Germinal center (tissue), 1 donor: ENCODE results near the gene MYH9.

ENCODE experiments used
- DNase-seq: peaks from one replicate; pipeline ENCODE4 v3.0.0; 2012; ENCODE audit warnings: mixed read lengths, low spot score

The MYH9 gene

DNA sequence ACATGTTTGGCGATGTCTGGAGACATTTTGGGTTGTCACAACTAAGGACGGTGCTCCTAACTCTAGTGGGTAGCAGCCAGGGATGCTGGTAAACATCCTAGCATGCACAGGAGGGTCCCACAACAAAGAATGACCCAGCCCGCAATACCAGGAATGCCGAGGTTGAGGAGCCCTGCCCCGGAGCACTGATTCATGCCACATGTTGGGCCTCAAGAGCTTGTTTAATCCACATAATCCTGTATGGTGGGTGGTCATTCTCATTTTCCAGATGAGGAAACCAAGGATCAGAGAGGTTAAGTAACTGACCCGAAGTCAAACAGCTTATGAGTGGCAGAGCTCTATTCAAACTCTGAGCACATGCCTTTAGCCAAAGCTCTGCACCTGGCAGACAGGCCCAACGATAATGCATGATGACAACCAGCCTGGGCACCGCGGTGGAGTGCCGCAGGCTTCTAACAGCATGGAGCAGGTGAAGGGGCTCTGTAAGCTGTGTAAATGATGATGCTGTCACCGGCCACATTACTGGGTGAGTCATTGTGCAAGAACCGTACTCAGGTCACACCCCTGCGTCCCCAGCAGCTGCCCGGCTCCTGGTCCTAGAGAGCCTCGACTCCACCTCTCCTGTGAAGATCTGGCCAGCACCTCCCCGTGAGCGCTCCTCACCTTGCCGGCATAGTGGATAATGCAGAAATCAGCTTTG, 76.2 kb downstream of the MYH9 start:
- DNase-seq: no peak

DNA sequence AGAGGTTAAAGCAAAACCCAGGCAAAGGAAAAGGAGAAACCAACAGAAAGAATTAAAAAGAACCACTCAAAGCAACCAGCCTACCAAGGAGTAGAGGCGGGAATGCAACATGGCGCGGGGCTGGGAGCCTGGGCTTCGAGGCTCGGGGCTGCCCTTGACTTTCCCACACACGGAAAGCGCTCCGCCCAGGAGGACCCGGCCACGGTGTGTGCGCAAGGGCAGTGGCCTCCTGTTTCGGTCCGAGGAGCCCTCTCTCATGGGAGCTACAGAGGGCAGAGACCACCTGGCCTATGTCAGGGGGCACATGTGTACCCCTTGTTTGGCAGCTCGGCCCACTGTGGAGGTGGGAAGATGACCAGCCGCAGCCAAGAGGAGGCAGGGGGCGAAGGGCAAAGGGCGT, 78.9 kb downstream of the MYH9 start:
- no peak for DNase-seq

GRCh38 chr22:36306227-36306626, 81.5 kb downstream of the MYH9 start:
- no peak for DNase-seq

DNA sequence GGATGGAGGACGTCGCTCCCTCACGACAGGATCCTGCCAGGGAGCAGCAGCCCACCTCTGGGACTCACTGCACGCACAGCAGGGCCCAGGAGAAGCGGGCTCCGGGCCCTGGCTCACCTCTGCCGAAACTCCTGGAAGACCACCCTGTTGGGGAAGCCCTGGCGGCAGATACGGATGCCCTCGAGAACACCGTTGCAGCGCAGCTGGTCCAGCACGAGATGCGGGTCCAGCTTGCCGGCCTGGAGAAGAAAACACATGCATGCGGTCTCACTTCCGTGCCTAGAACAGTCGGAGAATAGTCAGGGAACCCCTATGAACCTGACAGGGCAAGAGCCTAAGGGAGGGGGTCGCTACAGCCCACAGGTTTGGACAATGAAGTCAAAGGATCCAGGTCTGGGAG, 82.0 kb downstream of the MYH9 start:
- DNase-seq: no peak

- no peak for DNase-seq
Observed at GRCh38 chr22:36304429-36304828, 83.3 kb downstream of the MYH9 start.

DNA sequence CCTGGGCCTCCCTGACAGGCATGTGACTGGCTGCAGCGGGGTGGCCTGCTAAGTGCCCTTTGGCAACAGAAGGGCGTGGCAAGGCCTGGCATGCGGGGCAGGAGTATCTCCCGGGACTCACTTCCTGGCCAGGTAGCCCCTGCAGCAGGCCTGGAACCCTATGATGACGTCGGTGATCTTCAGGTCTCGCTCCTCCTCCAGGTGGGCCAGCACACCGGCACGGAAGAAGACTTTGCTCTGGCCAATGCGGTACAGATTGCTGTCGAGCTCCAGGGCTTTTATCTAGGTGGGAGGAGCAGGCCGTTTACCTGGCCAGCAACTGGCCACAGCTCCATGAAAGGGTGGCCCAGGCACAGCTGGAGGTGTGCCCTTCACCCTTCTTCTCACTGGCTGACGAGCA, 83.9 kb downstream of the MYH9 start:
- DNase-seq: no peak

DNA sequence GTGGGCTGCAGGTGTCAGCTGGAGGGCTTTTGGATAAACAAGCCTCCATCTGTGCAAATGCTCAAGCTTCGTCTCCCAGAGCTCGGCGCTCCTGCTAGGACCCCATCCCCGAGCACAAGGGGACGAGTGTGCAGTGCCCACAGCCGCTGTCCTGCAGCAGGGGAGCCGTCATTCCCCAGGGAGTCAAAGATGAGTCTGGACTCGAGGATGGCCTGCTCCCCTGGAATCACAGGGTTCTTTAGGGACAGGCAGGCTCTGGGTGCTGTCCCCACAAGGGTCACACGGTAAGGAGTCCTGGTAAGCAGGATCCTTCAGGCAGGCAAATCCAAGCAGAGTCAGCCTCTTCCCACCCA, 84.7 kb downstream of the MYH9 start:
- DNase-seq: no peak

DNA sequence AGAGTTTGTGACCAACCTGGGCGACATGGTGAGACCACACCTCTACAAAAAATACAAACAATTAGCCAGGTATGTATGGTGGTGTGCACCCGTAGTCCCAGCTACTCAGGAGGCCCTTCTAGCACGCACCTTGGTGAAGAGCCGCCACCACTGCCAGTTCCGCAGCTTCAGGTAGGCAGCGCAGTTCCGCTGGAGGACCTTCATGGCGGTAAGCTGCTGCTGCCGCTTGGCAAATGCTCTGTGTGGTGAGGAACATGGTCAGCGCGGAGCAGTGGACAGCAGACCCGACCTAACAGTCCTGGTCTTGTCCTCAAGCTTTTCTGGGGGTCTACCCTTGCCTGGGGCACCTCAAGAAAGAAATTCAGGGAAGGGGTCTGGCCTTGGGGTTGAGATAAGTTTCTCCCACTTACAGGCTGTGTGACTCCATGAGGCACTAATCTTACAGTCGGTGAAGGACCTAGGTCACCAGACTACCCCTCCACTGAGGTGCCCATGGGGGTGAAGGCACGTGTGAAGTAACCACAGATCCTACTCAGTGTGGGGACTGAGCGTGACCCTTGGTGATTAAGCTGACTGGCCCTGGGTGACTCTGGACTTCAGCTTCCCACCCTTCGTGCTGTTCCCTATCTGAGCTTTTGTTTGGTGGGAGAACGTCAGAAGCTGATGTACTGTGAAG, 85.2 kb downstream of the MYH9 start:
- DNase-seq: no peak

- DNase-seq: no peak
Observed at GRCh38 chr22:36301851-36302250, 85.9 kb downstream of the MYH9 start.

- peak; percentile 79 for DNase-seq
Observed at GRCh38 chr22:36301384-36301828, 86.4 kb downstream of the MYH9 start.

DNA sequence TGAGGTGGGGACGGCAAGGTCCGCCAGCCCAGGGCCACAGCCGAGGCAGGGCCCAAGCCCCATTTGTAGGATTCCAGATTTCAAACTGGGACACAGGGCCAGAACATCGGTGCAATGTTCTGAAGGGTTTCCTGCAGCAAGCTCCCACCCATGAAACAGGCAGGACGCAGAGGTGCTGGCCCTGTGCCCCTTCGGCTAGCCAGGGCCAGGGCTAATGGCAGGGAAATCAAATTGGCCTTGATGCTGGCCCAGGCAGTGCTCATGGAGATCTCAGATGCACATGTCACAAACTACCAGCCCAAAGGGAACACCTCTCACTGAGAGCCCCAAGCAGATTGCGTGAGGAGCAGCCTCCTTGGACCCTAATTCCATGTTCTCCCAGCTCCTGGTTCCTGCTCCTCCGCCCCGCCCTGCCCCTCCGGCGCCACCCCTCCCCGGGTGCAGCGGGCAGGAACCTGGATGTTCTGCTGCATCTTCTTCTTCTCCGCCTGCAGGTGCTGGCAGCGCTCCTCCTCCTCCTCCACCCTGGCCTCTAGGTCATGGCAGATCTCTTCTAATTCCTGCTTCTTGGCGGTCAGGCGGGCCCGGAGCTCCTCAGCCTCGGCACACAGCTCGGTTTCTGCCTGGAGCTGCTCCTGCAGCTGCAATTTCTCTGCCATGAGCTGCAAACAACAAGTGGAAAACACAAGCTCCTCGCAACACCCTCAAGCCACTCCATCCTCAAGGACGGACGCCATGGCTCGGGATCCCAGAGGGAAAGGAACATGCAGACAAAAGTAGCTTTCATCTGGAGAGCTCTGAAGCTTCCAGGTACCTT, 87.2 kb downstream of the MYH9 start:
- DNase-seq: no peak

GRCh38 chr22:36299911-36300310, 87.9 kb downstream of the MYH9 start:
- DNase-seq: no peak

DNA sequence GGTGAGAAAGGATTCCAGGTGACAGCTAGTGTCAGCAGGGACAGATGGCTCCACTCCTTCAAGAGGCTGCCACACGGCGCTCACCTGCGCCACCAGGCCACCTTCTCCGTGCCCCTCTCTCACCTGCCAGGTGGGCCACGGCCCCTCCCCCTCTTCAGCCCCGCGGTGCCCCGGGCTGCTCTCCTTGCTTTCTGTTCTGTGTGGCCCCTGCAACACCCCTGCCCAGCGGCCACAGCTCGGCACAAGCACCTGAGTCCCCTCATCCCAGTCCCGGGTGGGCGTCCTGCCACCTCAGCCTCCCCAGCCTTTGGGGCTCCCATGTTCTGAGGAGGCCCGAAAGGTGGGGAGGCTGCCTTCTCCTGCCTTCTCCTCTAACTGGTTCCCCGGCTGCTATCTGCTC, 88.5 kb downstream of the MYH9 start:
- DNase-seq: no peak

DNA sequence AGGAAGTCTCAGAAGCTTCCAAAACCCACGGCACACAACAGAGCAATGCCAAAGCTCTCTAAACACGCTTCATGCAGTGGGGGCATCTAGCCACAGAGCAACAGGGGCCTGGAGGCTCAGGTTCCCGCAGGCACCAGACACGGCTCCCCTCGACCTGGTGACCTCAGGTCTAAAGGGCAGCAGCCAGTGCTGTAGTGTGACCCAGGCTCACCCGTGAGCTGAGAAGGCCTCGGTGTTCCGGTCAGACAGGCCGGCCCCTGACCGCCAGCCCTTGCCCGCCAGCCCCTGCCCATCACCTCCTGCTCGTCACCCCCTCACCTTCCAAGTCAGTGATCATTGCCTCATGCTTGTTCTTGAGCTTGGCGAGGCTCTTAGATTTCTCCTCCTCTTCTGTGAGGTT, 89.2 kb downstream of the MYH9 start:
- no peak for DNase-seq

GRCh38 chr22:36298118-36298517, 89.6 kb downstream of the MYH9 start:
- DNase-seq: no peak

- DNase-seq: no peak
Observed at GRCh38 chr22:36297568-36297967, 90.2 kb downstream of the MYH9 start.

GRCh38 chr22:36296690-36297089, 91.1 kb downstream of the MYH9 start:
- no peak for DNase-seq

- no peak for DNase-seq
Observed at GRCh38 chr22:36295247-36295646, 92.5 kb downstream of the MYH9 start.

GRCh38 chr22:36294801-36295200, 93.0 kb downstream of the MYH9 start:
- DNase-seq: no peak

DNA sequence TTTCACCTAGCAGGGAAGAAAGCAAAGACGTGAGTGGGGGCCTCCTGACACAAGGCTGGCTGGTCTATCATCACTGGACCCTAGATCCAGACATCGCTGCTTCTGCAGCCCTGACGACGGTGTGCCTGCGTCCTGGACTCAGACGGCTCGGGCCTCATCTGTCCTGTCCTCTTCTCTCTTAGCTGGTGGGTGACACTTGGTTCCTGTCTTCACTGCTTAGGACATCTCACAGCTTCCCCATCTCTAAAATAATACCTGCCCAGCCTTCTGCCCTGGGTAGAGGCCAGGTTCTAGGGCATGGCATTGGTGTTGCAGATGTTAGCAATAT, 93.5 kb downstream of the MYH9 start:
- no peak for DNase-seq

GRCh38 chr22:36293606-36294292, 94.0 kb downstream of the MYH9 start:
- no peak for DNase-seq

DNA sequence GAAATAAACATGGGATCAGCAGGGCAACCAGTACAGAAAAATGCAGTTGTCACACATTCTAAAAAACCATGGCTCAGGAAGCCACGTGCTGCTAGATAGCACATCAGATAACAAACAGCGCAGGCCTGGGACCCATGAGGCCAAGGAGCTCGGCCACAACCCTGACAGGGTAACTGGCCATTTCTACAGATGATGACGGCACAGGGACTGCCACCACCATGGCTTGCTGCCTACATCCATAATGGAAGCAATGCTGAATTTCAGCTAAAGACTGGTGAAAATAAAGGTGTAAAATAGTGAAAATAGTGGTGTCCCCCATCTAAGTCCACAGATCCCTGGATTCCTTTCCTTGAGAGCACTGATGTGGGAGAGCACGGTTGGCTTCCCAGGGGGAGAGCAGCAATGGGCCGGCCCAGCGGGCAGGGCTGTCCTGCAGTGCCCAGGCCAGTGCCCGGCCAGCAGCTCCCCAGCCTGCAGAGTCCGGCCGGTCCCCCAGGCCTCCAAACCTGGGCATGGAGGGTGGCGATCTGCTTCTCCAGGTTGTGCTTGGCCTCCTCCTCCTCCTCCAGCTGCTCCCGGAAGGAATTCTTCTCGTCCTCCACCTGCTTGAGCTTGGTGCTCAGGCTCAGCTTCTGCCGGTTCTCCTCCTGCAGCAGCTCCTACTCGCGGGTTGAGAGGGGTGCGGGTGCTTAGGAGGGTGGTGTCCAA, 94.8 kb downstream of the MYH9 start:
- no peak for DNase-seq
